Esophagus squamous epithelium (tissue), 5 donors: ENCODE results near the gene TTC27. TPM values are rescaled to one million over a fixed set of nuclear protein-coding genes. Genes with fewer than 3 reads are reported as not detected.
"Not testable (repeated sequence)": the region's sequence is repeated elsewhere in the genome, so short reads cannot be mapped to it uniquely, and the experiment has no call there.

Experiments
- DNase-seq: peaks from one replicate; lab custom pipeline; 2025; lab: John Stamatoyannopoulos, UW
- H3K27ac ChIP-seq, 4 donors: fragments of 200-600 bp; sonication (generic); one replicate each; pipeline ENCODE4 v1.5.1; 2016 to 2019; ENCODE audit warnings: mild to moderate bottlenecking in 1 of 4
- H3K27me3 ChIP-seq, 4 donors: fragments of 200-600 bp; sonication (generic); 1 replicate in 3 of 4; 2 replicates in 1 of 4; pipeline versions ENCODE4 v1.5.1 to v1.6.0; 2017 to 2021; ENCODE audit warnings: antibody characterized with exemption in 1 of 4
- H3K36me3 ChIP-seq, 3 donors: fragments of 200-600 bp; sonication (generic); one replicate each; pipeline ENCODE4 v1.5.1; 2016 to 2019
- H3K4me1 ChIP-seq, 3 donors: fragments of 200-600 bp; sonication (generic); one replicate each; pipeline ENCODE4 v1.5.1; 2017 to 2019
- H3K4me3 ChIP-seq, 4 donors: fragments of 200-600 bp; sonication (generic); 1 replicate in 3 of 4; 2 replicates in 1 of 4; pipeline ENCODE4 v1.5.1; 2016 to 2019; ENCODE audit warnings: mild to moderate bottlenecking in 2 of 4, moderate library complexity in 1 of 4
- H3K9me3 ChIP-seq, 3 donors: fragments of 200-600 bp; sonication (generic); one replicate each; pipeline ENCODE4 v1.5.1; 2016 to 2019
- CTCF ChIP-seq, 6 experiments: fragments of 450-650 bp in 4 of 6; fragments of 200-600 bp in 2 of 6; sonication (generic) in 2 of 6; IDR thresholded peaks; one replicate each; pipeline ENCODE4 v1.5.1; 2016 to 2019; ENCODE audit warnings: antibody characterized with exemption in 6 of 6, mild to moderate bottlenecking in 4 of 6, moderate library complexity in 4 of 6
- POLR2A ChIP-seq, 4 donors: fragments of 450-650 bp; IDR thresholded peaks; one replicate each; pipeline ENCODE4 v1.6.1; 2017; ENCODE audit warnings: antibody characterized with exemption in 4 of 4, mild to moderate bottlenecking in 4 of 4, moderate library complexity in 3 of 4
- WGBS, 2 donors: methylation state at CpG; one replicate each; pipeline ENCODE4 v1.1.5; 2018; 5-methylcytosine and 5-hydroxymethylcytosine counted together
- intact Hi-C: fragments of 100-400 bp; cut with DNase I; formaldehyde crosslinking; loops from one replicate; pipeline ENCODE4 v1.15.0; 2022
- total RNA-seq, 4 donors: library from RNA; depleted of rRNA; stranded (reverse); fragments of >200 nt; gene quantifications; one replicate each; pipeline ENCODE4 v1.1.0, GENCODE V29; 2016
- donor health status: DM: yes; HTN: yes; CAD: no.

Gene TTC27
- total RNA-seq, 4 donors from 2014 or later, result 9.2 to 18.4 (median 16.6) TPM

GRCh38 chr2:32748158-32748557 lies 120.3 kb downstream of the TTC27 start:
- DNase-seq, result no peak
- no peaks in the 10 kb centered on the region for H3K9me3 ChIP-seq
- TF ChIP-seq CTCF (IDR thresholded peaks at IDR 0.05), result no peak
- H3K36me3 ChIP-seq, result peaks cover 0 to 32% (median 0%) of the 10 kb centered on the region in 3 donors
- H3K27me3 ChIP-seq, result no peaks in the 10 kb centered on the region
- 65 to 93% methylated on average over 1 of the region's 1 CpG for WGBS, 2 donors
- no peak overlapping the region for H3K4me3 ChIP-seq
- no peak overlapping the region for H3K27ac ChIP-seq
- intact Hi-C loops, result no loop called here
- H3K4me1 ChIP-seq, result no peaks in the 10 kb centered on the region

GRCh38 chr2:32750880-32751279 lies 123.0 kb downstream of the TTC27 start:
- Histone ChIP-seq H3K27me3 (no peaks in the 10 kb centered on the region), H3K36me3 (peaks cover 0 to 16% (median 0%) of the 10 kb centered on the region in 3 donors), H3K4me1 (peaks cover 0 to 3% (median 0%) of the 10 kb centered on the region in 3 donors), H3K4me3 (no peak overlapping the region), H3K27ac (no peak overlapping the region), H3K9me3 (no peaks in the 10 kb centered on the region)
- intact Hi-C loops, result no loop called here
- no peak for TF ChIP-seq POLR2A (IDR thresholded peaks at IDR 0.05)
- no peak for TF ChIP-seq CTCF (IDR thresholded peaks at IDR 0.05)
- DNase-seq, result no peak

GRCh38 chr2:32752205-32752604 lies 124.4 kb downstream of the TTC27 start:
- DNase-seq, result no peak
- H3K27me3 ChIP-seq, result no peaks in the 10 kb centered on the region
- TF ChIP-seq POLR2A (IDR thresholded peaks at IDR 0.05) (no peak), CTCF (IDR thresholded peaks at IDR 0.05) (no peak)
- peaks cover 0 to 5% (median 0%) of the 10 kb centered on the region in 3 donors for H3K4me1 ChIP-seq
- H3K9me3 ChIP-seq, result no peaks in the 10 kb centered on the region
- WGBS, 2 donors, result 35 to 77% methylated on average over 2 of the region's 2 CpGs
- H3K36me3 ChIP-seq, result peaks cover 0 to 17% (median 0%) of the 10 kb centered on the region in 3 donors
- H3K4me3 ChIP-seq, result no peak overlapping the region
- no peak overlapping the region for H3K27ac ChIP-seq
- intact Hi-C loops, result no loop called here

GRCh38 chr2:32752952-32753351 lies 125.1 kb downstream of the TTC27 start:
- Histone ChIP-seq H3K27me3 (no peaks in the 10 kb centered on the region), H3K36me3 (peaks cover 0 to 25% (median 0%) of the 10 kb centered on the region in 3 donors), H3K4me3 (no peak overlapping the region), H3K27ac (no peak overlapping the region), H3K9me3 (no peaks in the 10 kb centered on the region), H3K4me1 (peaks cover 0 to 5% (median 0%) of the 10 kb centered on the region in 3 donors)
- WGBS, 2 donors, result 95 to 99% methylated on average over 5 of the region's 5 CpGs
- intact Hi-C loops, result no loop called here
- TF ChIP-seq POLR2A (IDR thresholded peaks at IDR 0.05), result no peak
- no peak for TF ChIP-seq CTCF (IDR thresholded peaks at IDR 0.05)
- DNase-seq, result no peak

- intact Hi-C loops, H3K9me3 ChIP-seq, H3K27ac ChIP-seq, H3K27me3 ChIP-seq, H3K4me3 ChIP-seq, DNase-seq, H3K4me1 ChIP-seq: not testable (repeated sequence)
- peaks cover 0 to 30% (median 4%) of the 10 kb centered on the region in 3 donors for H3K36me3 ChIP-seq
- no CpG with 5 or more reads among the region's 31 CpGs for WGBS, 2 donors
Measured at GRCh38 chr2:32754676-32755075, 126.8 kb downstream of the TTC27 start.

GRCh38 chr2:32755666-32756065 lies 127.8 kb downstream of the TTC27 start:
- TF ChIP-seq POLR2A (IDR thresholded peaks at IDR 0.05), result no peak
- no peak for TF ChIP-seq CTCF (IDR thresholded peaks at IDR 0.05)
- Histone ChIP-seq H3K36me3 (peaks cover 0 to 36% (median 4%) of the 10 kb centered on the region in 3 donors), H3K4me3 (peak overlapping the region in 1 of 4 donors; percentile 3), H3K27ac (no peak overlapping the region), H3K9me3 (no peaks in the 10 kb centered on the region), H3K4me1 (peaks cover 0 to 5% (median 0%) of the 10 kb centered on the region in 3 donors), H3K27me3 (no peaks in the 10 kb centered on the region)
- WGBS, 2 donors, result 70 to 80% methylated on average over 1 of the region's 1 CpG
- intact Hi-C loops, result no loop called here
- DNase-seq, result no peak
